SK-N-SH (cell line): ENCODE measurements around the gene STARD8. TPM values are rescaled to one million over a fixed set of nuclear protein-coding genes. Genes with fewer than 3 reads are reported as not detected.
A peak's percentile ranks its signal among the peaks of the same experiment; 100 is the strongest.

Source experiments
- CTCF ChIA-PET: fragments of 300-600, 350-600 bp; formaldehyde crosslinking; extraction: SDS; loops from one replicate; lab custom pipeline; 2021; lab: Yijun Ruan, JAX
- POLR2A ChIA-PET: fragments of 350-600 bp; sonication (Branson Sonifier 250); formaldehyde crosslinking; extraction: SDS; loops from one replicate; lab custom pipeline; 2020; ENCODE audit warnings: antibody characterized with exemption, inconsistent platforms; lab: Yijun Ruan, JAX
- DNase-seq: peaks from one replicate; pipeline ENCODE4 v3.0.0; 2012
- H2AFZ ChIP-seq: fragments of 200-600 bp; sonication (generic); 2 replicates; pipeline ENCODE4 v1.8.1; 2016; ENCODE audit warnings: antibody characterized with exemption, mild to moderate bottlenecking, low read depth
- H3F3A ChIP-seq: fragments of 200-600 bp; sonication (generic); replicated peaks from 2 replicates; pipeline ENCODE3; 2016; ENCODE audit warnings: antibody characterized with exemption, mild to moderate bottlenecking; ENCODE audit not compliant: insufficient read depth
- H3K27ac ChIP-seq, 2 experiments: fragments of 200-500 bp in 1 of 2; fragments of 200-600 bp in 1 of 2; sonication (Bioruptor generic) in 1 of 2; sonication (generic), shearing (Covaris generic) in 1 of 2; 2 replicates each; pipeline versions ENCODE4 v1.5.1 to v1.6.1; 2014 to 2016; ENCODE audit warnings: low read depth in 2 of 2, inconsistent platforms in 1 of 2, low read length in 1 of 2, mild to moderate bottlenecking in 1 of 2, mixed read lengths in 1 of 2
- H3K27me3 ChIP-seq: fragments of 200-600 bp; sonication (generic), shearing (Covaris generic); 2 replicates; pipeline ENCODE4 v1.6.1; 2016; ENCODE audit warnings: mixed run types; ENCODE audit not compliant: insufficient read depth
- H3K36me3 ChIP-seq, 2 experiments: fragments of 200-500 bp in 1 of 2; fragments of 200-600 bp in 1 of 2; sonication (Bioruptor generic) in 1 of 2; sonication (generic) in 1 of 2; replicated peaks in 1 of 2; 2 replicates each; pipeline versions ENCODE3 to v1.5.1; 2014 to 2016; ENCODE audit warnings: low read length in 1 of 2, mild to moderate bottlenecking in 1 of 2; ENCODE audit not compliant: insufficient read depth in 2 of 2, control insufficient read depth in 1 of 2
- H3K4me1 ChIP-seq, 2 experiments: fragments of 200-500 bp in 1 of 2; fragments of 200-600 bp in 1 of 2; sonication (Bioruptor generic) in 1 of 2; sonication (generic), shearing (Covaris generic) in 1 of 2; 2 replicates each; pipeline versions ENCODE4 v1.5.1 to v1.6.1; 2014 to 2016; ENCODE audit warnings: low read depth in 1 of 2, low read length in 1 of 2, mixed run types in 1 of 2; ENCODE audit not compliant: insufficient read depth in 2 of 2, control insufficient read depth in 1 of 2
- H3K4me2 ChIP-seq: fragments of 200-600 bp; sonication (generic), shearing (Covaris generic); 2 replicates; pipeline ENCODE4 v1.6.1; 2017; ENCODE audit warnings: mixed run types
- H3K4me3 ChIP-seq, 2 experiments: fragments of 200-500 bp in 1 of 2; fragments of 200-600 bp in 1 of 2; sonication (Bioruptor generic) in 1 of 2; sonication (generic), shearing (Covaris generic) in 1 of 2; 2 replicates each; pipeline versions ENCODE4 v1.5.1 to v1.8.1; 2014 to 2016; ENCODE audit warnings: low read depth in 2 of 2, inconsistent platforms in 1 of 2, low read length in 1 of 2, mild to moderate bottlenecking in 1 of 2, mixed read lengths in 1 of 2, moderate library complexity in 1 of 2
- H3K79me2 ChIP-seq: fragments of 200-600 bp; sonication (generic); 2 replicates; pipeline ENCODE4 v1.8.1; 2017; ENCODE audit warnings: mild to moderate bottlenecking; ENCODE audit not compliant: insufficient read depth
- H3K9ac ChIP-seq: fragments of 200-600 bp; sonication (generic); 2 replicates; pipeline ENCODE4 v1.6.1; 2017; ENCODE audit warnings: mixed run types
- H3K9me2 ChIP-seq: fragments of 200-600 bp; sonication (generic); 2 replicates; pipeline ENCODE4 v1.6.1; 2017; ENCODE audit warnings: mixed run types
- H3K9me3 ChIP-seq: fragments of 200-600 bp; sonication (generic); 2 replicates; pipeline ENCODE4 v1.6.1; 2017; ENCODE audit warnings: mixed run types, mild to moderate bottlenecking, moderate library complexity
- H4K20me1 ChIP-seq: fragments of 200-600 bp; sonication (generic); 2 replicates; pipeline ENCODE4 v1.6.1; 2017; ENCODE audit warnings: mild to moderate bottlenecking, mixed run types; ENCODE audit not compliant: insufficient read depth
- EP300 ChIP-seq, 2 experiments: IDR thresholded peaks; 2 replicates each; pipeline versions ENCODE4 v1.4.0 to v1.6.1; 2012; ENCODE audit warnings: borderline replicate concordance in 1 of 2, low read depth in 1 of 2, low read length in 1 of 2
- FOXM1 ChIP-seq: IDR thresholded peaks from 2 replicates; pipeline ENCODE4 v1.4.0; 2012; ENCODE audit warnings: low read depth, mild to moderate bottlenecking
- GABPA ChIP-seq: IDR thresholded peaks from 2 replicates; pipeline ENCODE4 v1.4.0; 2012; ENCODE audit warnings: low read depth, mild to moderate bottlenecking
- JUND ChIP-seq: IDR thresholded peaks from 2 replicates; pipeline ENCODE4 v1.4.0; 2012
- NFIC ChIP-seq: IDR thresholded peaks from 2 replicates; pipeline ENCODE4 v1.4.0; 2012; ENCODE audit warnings: borderline replicate concordance
- PBX3 ChIP-seq: IDR thresholded peaks from 2 replicates; pipeline ENCODE4; 2012
- POLR2AphosphoS5 ChIP-seq: IDR thresholded peaks from 2 replicates; pipeline ENCODE4 v1.6.1; 2012; ENCODE audit warnings: low read depth, low read length
- RFX5 ChIP-seq: IDR thresholded peaks from 2 replicates; pipeline ENCODE4 v1.6.1; 2012; ENCODE audit warnings: mild to moderate bottlenecking, improper control_type of control experiment, low read length
- TAF1 ChIP-seq: IDR thresholded peaks from 2 replicates; pipeline ENCODE4 v1.6.1; 2012; ENCODE audit warnings: low read depth, mild to moderate bottlenecking, low read length, moderate library complexity, borderline replicate concordance
- TCF12 ChIP-seq: IDR thresholded peaks from 2 replicates; pipeline ENCODE4 v1.4.0; 2012
- TEAD4 ChIP-seq: IDR thresholded peaks from 2 replicates; pipeline ENCODE4 v1.4.0; 2012; ENCODE audit warnings: mild to moderate bottlenecking, borderline replicate concordance; ENCODE audit not compliant: insufficient read depth
- WGBS: methylation state at CpG from one replicate; pipeline ENCODE4 v1.1.6; 2017; ENCODE audit warnings: low lambda C conversion rate; 5-methylcytosine and 5-hydroxymethylcytosine counted together
- polyA plus RNA-seq, 3 experiments: library from polyadenylated mRNA; depleted of rRNA; stranded (reverse); fragments of >200 nt; gene quantifications; 2 replicates each; pipeline ENCODE4 v1.2.3, GENCODE V29; 2012

The STARD8 gene
- polyA plus RNA-seq, 1 of the 3 experiments (the other 2 are of a cell fraction) = 2.6 TPM

- H2AFZ ChIP-seq = no peak overlapping the region
- no peak overlapping the region for H3K9ac ChIP-seq
- ChIA-PET POLR2A (no interaction called here), CTCF (interaction anchor here (0.9 to 1.5 kb wide), 3 partner anchors 11 to 472 kb away, joined by 3 to 4 read pairs (median 4); no protein-coding TSS in a partner anchor)
- no peaks in the 10 kb centered on the region for H3K9me2 ChIP-seq
- H3K9me3 ChIP-seq = no peaks in the 10 kb centered on the region
- 0 out of 2 replicates have a peak, but pooled peaks cover 4% of the 10 kb centered on the region for H3K27me3 ChIP-seq
- H3F3A ChIP-seq = peaks cover 9% of the 10 kb centered on the region
- H3K27ac ChIP-seq = peak overlapping the region; percentile 30 to 45
- no peak overlapping the region for H3K4me3 ChIP-seq
- H3K79me2 ChIP-seq = no peaks in the 10 kb centered on the region
- TF ChIP-seq GABPA (no peak), EP300 (IDR thresholded peaks at IDR 0.05; ENCODE audit: borderline replicate concordance in 1 of 2, low read depth in 1 of 2, low read length in 1 of 2) (peak in 1 of 2 experiments; percentile 18; a peak in 1 of 4 replicates)
- TF ChIP-seq, all 33 proteins: peak for 1
- peak overlapping the region; percentile 32; the same call in 1 of the 2 replicates for H3K4me2 ChIP-seq
- DNase-seq = peak; percentile 68
- 23% methylated on average over 10 of the region's 10 CpGs for WGBS
- no peaks in the 10 kb centered on the region for H4K20me1 ChIP-seq
- H3K4me1 ChIP-seq = peaks cover 5 to 13% of the 10 kb centered on the region in 2 experiments; a peak in 3 of 4 replicates
- no peaks in the 10 kb centered on the region for H3K36me3 ChIP-seq
Observed at GRCh38 chrX:68669094-68669860, 21.8 kb downstream of the STARD8 start.

- WGBS = 6% methylated on average over 3 of the region's 3 CpGs
Observed at GRCh38 chrX:68669871-68670270, 22.4 kb downstream of the STARD8 start.

More at GRCh38 chrX:68669871-68670270, 22.4 kb downstream of the STARD8 start:
- Histone ChIP-seq H3K4me1 (peaks cover 5 to 13% of the 10 kb centered on the region in 2 experiments; a peak in 3 of 4 replicates), H2AFZ (no peak overlapping the region), H3K9me3 (no peaks in the 10 kb centered on the region), H3K79me2 (no peaks in the 10 kb centered on the region), H3K36me3 (no peaks in the 10 kb centered on the region), H3K9me2 (no peaks in the 10 kb centered on the region), H3K9ac (no peak overlapping the region), H3K4me2 (peak overlapping the region; percentile 41; the same call in 1 of the 2 replicates), H3F3A (peaks cover 9% of the 10 kb centered on the region), H4K20me1 (no peaks in the 10 kb centered on the region), H3K27me3 (0 out of 2 replicates have a peak, but pooled peaks cover 4% of the 10 kb centered on the region), H3K4me3 (no peak overlapping the region), H3K27ac (peak overlapping the region; percentile 30 to 45)
- peak; percentile 52 for TF ChIP-seq POLR2AphosphoS5
- TF ChIP-seq JUND = peak; percentile 36
- TF ChIP-seq EP300 (IDR thresholded peaks at IDR 0.05; ENCODE audit: borderline replicate concordance in 1 of 2, low read depth in 1 of 2, low read length in 1 of 2) = peak; percentile 40 to 49; a peak in 2 of 4 replicates
- TF ChIP-seq TEAD4 = no peak
- no peak for TF ChIP-seq TAF1
- peak; percentile 9; the same call in 1 of the 2 replicates for TF ChIP-seq NFIC
- TF ChIP-seq PBX3 = peak; percentile 46; the same call in 1 of the 2 replicates
- peak; percentile 62; the same call in 1 of the 2 replicates for TF ChIP-seq RFX5
- peak; percentile 96 for TF ChIP-seq TCF12
- no peak for TF ChIP-seq FOXM1
- DNase-seq = peak; percentile 45
- CTCF ChIA-PET = interaction anchor here (0.9 to 1.5 kb wide), 3 partner anchors 11 to 473 kb away, joined by 3 to 4 read pairs (median 4); no protein-coding TSS in a partner anchor
- POLR2A ChIA-PET = no interaction called here
